Measurements from ENCODE around the gene STXBP5. TPM values are rescaled to one million over a fixed set of nuclear protein-coding genes. Genes with fewer than 3 reads are reported as not detected.

The STXBP5 gene
- total RNA-seq, 2 donors from 2014 or later: 25.9 to 30.3 TPM

- no peak for TF ChIP-seq POLR2A (IDR thresholded peaks at IDR 0.05)
- no peak for TF ChIP-seq CTCF (IDR thresholded peaks at IDR 0.05)
These were observed 233.4 kb downstream of the STXBP5 start for GRCh38 chr6:147437615-147438014.

DNA sequence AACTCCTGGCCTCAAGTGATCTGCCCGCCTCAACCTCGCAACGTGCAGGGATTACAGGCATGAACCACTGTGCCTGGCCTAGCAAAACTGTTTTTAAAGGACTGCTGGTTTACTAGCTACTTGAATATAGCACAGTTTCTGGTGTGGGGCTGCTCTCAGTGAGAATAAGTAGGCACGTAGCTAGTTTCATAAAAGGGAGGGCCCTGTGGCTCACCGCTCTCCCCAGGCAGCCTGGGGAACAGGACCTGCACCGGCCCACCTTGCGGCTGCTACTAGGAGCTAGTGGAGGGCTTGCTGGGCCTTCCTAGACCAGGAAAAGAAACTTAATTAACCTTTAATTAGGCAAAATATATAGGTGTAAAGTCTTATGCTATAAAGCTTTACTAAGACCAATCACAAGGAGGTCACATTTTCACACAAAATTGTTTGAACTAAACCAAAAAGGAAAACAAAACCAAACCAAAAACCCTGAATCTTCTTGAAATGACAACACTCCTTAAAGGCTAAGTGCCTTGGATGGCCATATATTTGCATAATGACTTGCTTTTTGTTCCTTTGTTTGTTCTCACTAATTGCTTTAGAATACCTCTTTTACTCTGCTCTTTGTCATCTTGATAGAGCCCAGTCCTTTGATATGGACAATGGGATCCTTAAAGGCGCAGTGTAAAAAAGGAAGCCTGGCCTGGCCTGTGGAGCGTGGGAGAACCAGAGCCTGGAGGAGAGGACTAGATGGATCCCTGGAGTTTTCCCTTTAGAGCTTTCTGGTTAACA, 234.7 kb downstream of the STXBP5 start:
- WGBS, 2 donors: 79 to 91% methylated on average over 9 of the region's 9 CpGs
- DNase-seq: no peak

More at GRCh38 chr6:147437615-147438014, 233.4 kb downstream of the STXBP5 start:
- Histone ChIP-seq H3K27me3 (no peaks in the 10 kb centered on the region), H3K36me3 (replicated peaks in 1 of 2; ENCODE audit: insufficient read depth in 1 of 2, low read depth in 2 of 2) (no peaks in the 10 kb centered on the region), H3K4me3 (no peak overlapping the region), H3K9me3 (no peaks in the 10 kb centered on the region), H3K4me1 (no peaks in the 10 kb centered on the region), H3K27ac (no peak overlapping the region)
- intact Hi-C loops (cut with DNase I): no loop called here
- ATAC-seq: no peak
- 73 to 76% methylated on average over 3 of the region's 3 CpGs for WGBS, 2 donors
- no peak for DNase-seq

More for the DNA sequence above, 234.7 kb downstream of the STXBP5 start:
- TF ChIP-seq POLR2A (IDR thresholded peaks at IDR 0.05): no peak
- TF ChIP-seq CTCF (IDR thresholded peaks at IDR 0.05): no peak
- Histone ChIP-seq H3K4me3 (no peak overlapping the region), H3K9me3 (no peaks in the 10 kb centered on the region), H3K27ac (no peak overlapping the region), H3K36me3 (replicated peaks in 1 of 2; ENCODE audit: insufficient read depth in 1 of 2, low read depth in 2 of 2) (no peaks in the 10 kb centered on the region), H3K4me1 (no peaks in the 10 kb centered on the region), H3K27me3 (no peaks in the 10 kb centered on the region)
- intact Hi-C loops (cut with DNase I): no loop called here
- no peak for ATAC-seq

Small RNAs within 50 kb of the gene (small RNA-seq; reads per million reads assigned to genes)
- gene AL355365.1: not detected

Measured in body of pancreas (tissue), 4 donors.